VCaP (cell line): ENCODE data around the gene ADAMTS9.

ENCODE experiments used
- H3K27ac ChIP-seq: fragments of 450-650 bp; 2 replicates; pipeline ENCODE4 v1.5.1; 2017
- TF ChIP-seq, protein P1 (sequence below): fragments of 450-650 bp; conservative IDR thresholded peaks from 2 replicates; pipeline ENCODE4 v1.5.1; 2017; ENCODE audit warnings: mild to moderate bottlenecking, moderate library complexity

ADAMTS9 gene

DNA sequence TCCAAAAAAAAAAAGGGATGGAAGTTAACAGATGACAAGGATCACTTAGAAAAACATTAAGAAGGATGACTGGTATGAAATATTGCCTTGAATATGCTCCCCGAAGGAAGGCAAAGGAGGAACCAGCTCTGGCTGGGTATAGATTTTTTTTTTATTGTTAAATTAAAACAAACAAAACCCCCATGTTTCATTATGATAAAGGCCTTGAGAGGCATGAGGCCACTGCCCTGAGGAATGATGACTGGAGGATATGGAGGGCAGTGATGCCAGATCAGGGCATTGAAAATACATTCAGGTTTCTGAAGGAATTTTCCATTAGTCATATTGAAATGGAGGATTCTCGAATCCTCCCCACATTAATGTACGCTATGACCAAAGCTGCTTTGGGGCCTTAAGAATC is 120.9 kb downstream of the ADAMTS9 start:
- TF ChIP-seq, protein P1, sequence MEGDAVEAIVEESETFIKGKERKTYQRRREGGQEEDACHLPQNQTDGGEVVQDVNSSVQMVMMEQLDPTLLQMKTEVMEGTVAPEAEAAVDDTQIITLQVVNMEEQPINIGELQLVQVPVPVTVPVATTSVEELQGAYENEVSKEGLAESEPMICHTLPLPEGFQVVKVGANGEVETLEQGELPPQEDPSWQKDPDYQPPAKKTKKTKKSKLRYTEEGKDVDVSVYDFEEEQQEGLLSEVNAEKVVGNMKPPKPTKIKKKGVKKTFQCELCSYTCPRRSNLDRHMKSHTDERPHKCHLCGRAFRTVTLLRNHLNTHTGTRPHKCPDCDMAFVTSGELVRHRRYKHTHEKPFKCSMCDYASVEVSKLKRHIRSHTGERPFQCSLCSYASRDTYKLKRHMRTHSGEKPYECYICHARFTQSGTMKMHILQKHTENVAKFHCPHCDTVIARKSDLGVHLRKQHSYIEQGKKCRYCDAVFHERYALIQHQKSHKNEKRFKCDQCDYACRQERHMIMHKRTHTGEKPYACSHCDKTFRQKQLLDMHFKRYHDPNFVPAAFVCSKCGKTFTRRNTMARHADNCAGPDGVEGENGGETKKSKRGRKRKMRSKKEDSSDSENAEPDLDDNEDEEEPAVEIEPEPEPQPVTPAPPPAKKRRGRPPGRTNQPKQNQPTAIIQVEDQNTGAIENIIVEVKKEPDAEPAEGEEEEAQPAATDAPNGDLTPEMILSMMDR: no peak
- no peak overlapping the region for H3K27ac ChIP-seq

DNA sequence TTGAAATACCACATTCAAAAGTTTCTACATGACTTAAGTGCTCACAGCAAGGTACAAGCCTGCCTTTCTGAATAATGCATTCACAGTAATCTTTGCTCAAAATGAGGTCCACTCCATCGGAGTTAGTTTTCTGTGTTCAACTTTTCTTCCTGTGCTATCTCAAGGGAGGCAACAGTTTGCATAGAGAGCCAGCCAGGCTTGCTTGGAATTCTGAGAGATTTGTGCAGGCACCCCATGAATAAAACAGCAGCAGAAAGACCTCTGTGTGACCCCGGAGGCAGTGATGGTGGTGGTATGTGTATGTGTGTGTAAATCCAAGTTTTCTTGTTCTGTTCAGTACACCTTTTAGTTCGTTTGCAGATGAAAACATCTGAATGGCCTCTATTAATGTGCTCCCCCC is 124.0 kb downstream of the ADAMTS9 start:
- H3K27ac ChIP-seq: no peak overlapping the region
- TF ChIP-seq, protein P1: no peak

GRCh38 chr3:64561868-64562267 is 125.9 kb downstream of the ADAMTS9 start:
- TF ChIP-seq, protein P1: no peak
- no peak overlapping the region for H3K27ac ChIP-seq

- no peak overlapping the region for H3K27ac ChIP-seq
These were observed 126.4 kb downstream of the ADAMTS9 start for GRCh38 chr3:64561325-64561843.

DNA sequence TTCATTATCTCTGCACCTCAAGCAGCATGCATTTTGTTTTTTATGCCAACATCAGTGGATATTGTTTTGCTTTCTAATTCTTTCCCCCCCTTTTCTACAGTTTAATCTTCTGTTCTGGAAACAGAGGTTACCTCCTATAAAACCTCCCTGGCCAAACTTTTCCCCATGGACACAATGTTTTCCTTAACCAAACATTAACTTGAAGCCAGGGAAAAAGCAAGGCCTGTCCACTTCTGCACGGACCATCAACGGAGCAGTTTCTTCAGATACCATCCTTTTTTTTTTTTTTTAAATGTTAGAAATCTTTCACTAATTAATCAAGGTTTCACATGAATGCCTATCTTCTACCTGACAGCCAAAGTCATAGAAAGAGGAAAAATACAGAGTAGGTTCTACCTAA is 127.0 kb downstream of the ADAMTS9 start:
- TF ChIP-seq, protein P1: no peak
- no peak overlapping the region for H3K27ac ChIP-seq

More at GRCh38 chr3:64561325-64561843, 126.4 kb downstream of the ADAMTS9 start:
- TF ChIP-seq, protein P1: no peak

GRCh38 chr3:64559588-64559987 is 128.2 kb downstream of the ADAMTS9 start:
- TF ChIP-seq, protein P1: no peak
- H3K27ac ChIP-seq: no peak overlapping the region

- H3K27ac ChIP-seq: no peak overlapping the region
- TF ChIP-seq, protein P1: no peak
These were observed 131.8 kb downstream of the ADAMTS9 start for GRCh38 chr3:64556046-64556445.
